MM.1S (cell line): ENCODE data around the gene POU5F1.

Experiments
- CTCF ChIP-seq: fragments of 300-600 bp; sonication (generic); IDR thresholded peaks from 2 replicates; pipeline ENCODE4 v1.5.1; 2016; ENCODE audit warnings: antibody characterized with exemption, low read length, mixed read lengths
- EZH2 ChIP-seq: fragments of 300-600 bp; sonication (generic); optimal IDR thresholded peaks from 2 replicates; pipeline ENCODE3; 2017; ENCODE audit warnings: low read depth, mild to moderate bottlenecking, antibody characterized with exemption, low read length, mixed read lengths
- EZH2phosphoT487 ChIP-seq: fragments of 300-600 bp; sonication (generic); IDR thresholded peaks from 2 replicates; pipeline ENCODE4 v1.6.1; 2018; ENCODE audit warnings: antibody characterized with exemption, low read length

- TF ChIP-seq CTCF: no peak
- no peak for TF ChIP-seq EZH2
- no peak for TF ChIP-seq EZH2phosphoT487
These were observed 38.7 kb upstream of the POU5F1 start for GRCh38 chr6:31209137-31209536.
